Measurements from ENCODE around the gene DMWD.
"Not testable (repeated sequence)": the region's sequence is repeated elsewhere in the genome, so short reads cannot be mapped to it uniquely, and the experiment has no call there.

DMWD gene

DNA sequence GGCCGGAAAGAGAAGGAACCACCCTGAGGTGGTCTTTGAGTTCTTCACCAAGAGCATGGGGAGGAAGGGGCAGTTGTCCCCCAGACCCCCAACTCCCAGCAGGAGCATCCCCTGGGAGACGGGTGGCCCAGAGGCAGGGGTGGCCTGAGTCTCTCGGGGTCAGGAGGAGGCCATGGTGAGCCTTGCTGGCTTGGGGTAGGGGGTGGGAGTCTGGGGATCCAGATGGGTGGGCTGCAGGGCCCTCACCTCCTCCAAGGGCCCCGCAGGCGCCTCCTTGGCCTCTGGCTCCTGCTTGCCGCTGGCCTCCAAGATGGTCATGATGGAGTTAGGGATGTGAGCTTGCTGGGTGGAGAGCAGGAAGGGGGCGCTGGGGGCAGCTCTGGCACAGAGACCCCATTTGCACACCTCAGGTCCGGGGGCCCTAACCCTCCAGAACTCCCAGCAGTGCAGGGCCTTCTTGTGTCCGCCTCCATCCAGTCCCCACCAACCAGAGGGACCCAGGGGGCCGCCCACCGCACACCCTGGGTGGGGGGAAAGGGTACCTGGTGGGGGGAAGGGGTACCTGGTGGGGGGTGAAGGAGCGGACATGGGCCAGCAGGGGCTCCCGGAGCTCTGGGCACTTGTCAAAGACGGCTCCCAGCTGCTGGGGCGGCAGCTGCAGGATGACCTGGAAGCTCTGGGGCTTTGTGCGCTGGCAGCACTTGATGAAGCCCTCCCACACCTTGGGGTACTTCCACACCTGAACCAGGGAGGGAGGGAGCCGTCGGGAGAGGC lies 23.8 kb upstream of the DMWD start:
- FAIRE-seq, result no peak

GRCh38 chr19:45815481-45816216 lies 23.0 kb upstream of the DMWD start:
- no peak for FAIRE-seq

DNA sequence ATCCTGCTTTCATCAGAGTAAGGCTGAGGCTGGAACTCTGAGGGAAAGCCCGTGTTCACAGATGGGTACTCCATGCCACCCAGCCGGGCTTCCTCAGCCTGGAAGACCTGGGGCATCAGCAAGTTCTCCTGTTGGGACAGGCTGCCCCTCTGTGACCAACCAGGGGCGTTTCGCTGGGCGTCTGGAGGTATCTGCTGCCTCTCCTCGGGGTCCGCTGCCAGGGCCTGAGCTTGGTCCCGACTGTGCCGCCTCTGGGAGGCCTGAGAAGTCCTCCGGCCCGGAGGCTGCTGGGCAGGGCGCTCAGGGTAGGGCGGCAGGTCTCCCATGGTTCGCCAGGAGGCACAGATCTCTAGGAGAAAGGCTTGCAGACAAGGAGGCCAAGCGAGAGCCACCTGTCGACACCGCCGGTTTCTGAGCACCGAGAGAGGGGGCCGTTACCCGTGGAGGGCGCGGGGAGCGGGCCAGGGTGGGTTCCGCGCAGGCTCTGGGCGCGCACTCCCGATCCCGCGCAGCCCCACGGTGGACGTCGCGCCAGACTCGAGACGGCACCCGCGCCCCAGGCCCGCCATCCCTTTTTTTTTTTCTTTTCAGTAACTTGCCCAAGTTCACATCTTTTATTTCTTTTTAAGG lies 22.3 kb upstream of the DMWD start, which contains the start of gene RSPH6A:
RSPH6A (minus strand) TSS at position 458 of the 630 bp plus-strand sequence; CDS start at position 326, 132 bp downstream.
- no peak for FAIRE-seq

- FAIRE-seq, result no peak
These were observed 21.6 kb upstream of the DMWD start for GRCh38 chr19:45814166-45814780.

GRCh38 chr19:45812297-45812696 lies 19.7 kb upstream of the DMWD start:
- no peak for FAIRE-seq

- no peak for FAIRE-seq
These were observed 17.1 kb upstream of the DMWD start for GRCh38 chr19:45809643-45810159.

GRCh38 chr19:45805719-45806118 lies 13.1 kb upstream of the DMWD start:
- FAIRE-seq, result no peak

DNA sequence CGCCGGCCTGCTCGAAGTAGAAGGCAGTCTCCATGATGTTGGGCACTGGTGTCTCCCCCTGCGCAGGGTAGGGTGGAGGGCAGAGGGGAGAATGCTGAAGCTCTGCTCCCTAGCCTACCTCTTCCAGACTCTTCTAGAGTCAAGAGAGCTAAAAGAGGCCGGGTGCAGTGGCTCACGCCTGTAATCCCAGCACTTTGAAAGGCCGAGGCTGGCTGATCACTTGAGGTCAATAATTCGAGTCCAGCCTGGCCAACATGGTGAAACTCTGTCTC lies 12.2 kb upstream of the DMWD start:
- no peak for FAIRE-seq

DNA sequence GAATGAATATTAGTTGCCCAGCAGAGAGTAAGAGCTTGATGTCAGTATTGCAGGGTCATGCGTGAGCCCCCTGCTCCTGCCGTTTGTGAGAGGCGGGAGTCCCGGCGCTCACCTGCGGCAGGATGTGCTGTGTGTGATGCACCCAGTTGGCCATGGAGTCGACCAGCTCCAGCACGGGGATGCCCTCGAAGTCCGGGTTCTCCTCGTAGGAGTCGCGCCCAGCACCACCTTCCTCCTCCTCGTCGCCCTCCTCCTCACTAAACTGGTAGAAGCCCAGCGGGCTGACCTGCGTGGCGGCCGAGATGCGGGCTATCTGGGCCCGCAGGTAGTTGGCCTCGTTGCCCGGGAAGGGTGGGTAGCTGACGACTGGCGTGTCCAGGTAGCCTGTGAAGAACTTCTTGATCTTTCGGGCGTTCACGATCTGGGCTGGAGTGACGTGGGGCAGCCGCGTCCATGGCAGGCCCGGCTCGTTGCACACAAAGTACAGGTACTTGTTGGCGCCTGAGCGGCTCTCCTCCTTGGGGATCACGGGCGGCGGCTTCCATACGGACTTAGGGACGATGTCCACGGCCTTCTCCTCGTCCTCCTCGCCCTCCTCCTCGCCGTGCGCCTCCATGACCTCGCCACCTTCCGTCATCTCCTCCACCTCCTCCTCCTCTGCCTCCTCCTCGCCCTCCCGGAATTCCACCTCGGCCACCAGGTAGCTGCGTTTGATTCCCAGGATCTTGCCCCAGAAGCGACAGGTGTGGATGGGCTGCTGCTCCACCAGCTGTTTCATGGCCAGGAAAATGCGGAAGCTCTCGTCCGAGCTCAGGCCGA lies 11.7 kb upstream of the DMWD start:
- no peak for FAIRE-seq

GRCh38 chr19:45801603-45802175 lies 9.0 kb upstream of the DMWD start:
- FAIRE-seq, result no peak

DNA sequence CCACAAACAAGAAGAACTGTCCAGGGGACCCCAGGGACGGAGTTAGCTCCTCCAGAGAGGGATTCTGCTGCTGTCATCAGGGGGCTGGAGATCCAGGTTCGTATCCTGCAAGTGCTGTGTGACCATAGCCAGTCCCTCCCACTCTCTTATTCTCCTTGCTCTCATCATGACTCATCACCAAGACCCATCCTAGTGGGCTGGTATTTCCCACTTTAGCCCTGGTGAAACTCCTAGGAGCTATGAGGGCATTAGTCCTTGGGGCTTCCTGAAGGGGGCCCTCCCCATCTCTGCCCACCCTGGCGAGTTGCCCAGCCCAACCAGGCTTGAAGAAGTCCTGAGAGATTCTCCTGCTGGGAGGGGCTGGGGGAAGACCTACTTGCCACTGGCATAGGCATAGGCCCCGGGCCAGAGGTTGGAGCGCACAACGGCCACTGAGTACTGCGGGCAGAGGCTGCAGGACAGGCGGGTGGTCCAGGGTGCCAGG lies 7.5 kb upstream of the DMWD start:
- no peak for FAIRE-seq

GRCh38 chr19:45799541-45799940 lies 6.9 kb upstream of the DMWD start:
- FAIRE-seq, result not testable (repeated sequence)

- FAIRE-seq, result peak; percentile 61
These were observed 6.4 kb upstream of the DMWD start for GRCh38 chr19:45798995-45799517.

DNA sequence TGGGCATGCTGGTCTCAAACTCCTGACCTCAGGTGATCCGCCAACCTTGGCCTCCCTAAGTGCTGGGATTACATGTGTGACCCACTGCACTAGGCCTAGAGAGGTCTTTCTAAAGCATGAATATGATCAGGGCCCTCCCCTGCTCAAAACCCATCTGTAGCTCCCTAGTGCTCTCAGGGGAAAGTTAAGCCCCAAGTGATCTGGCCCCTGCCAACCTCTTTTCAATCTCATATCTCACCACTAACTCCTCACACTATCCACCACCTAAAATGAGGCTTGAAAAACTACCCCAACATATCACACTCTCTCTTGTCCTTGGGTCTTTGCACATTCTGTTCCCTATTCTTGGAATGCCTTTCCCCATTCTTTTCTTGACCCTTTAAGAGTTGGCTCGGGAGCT lies 2.0 kb upstream of the DMWD start:
- FAIRE-seq, result no peak

DNA sequence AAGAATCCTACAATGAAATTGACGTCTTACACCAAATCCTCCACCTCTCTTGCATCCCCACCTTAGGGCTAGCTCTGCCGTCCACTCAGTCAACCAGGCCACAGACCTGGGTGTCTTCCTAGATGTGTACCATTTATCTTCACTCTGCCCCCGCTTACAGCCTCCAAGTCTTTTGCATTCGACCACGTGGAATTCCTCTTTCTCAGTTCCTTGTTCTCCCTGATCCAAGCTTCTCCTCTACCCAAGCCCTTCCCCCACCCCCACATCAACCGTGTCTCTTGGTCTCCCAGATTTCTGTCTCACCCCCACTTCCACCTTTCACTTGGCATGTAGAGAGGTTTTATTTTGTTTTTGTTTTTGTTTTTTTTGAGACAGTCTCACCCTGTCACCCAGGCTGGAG lies 1.2 kb upstream of the DMWD start:
- no peak for FAIRE-seq

GRCh38 chr19:45793178-45793564 lies 526 bp upstream of the DMWD start:
- FAIRE-seq, result no peak

DNA sequence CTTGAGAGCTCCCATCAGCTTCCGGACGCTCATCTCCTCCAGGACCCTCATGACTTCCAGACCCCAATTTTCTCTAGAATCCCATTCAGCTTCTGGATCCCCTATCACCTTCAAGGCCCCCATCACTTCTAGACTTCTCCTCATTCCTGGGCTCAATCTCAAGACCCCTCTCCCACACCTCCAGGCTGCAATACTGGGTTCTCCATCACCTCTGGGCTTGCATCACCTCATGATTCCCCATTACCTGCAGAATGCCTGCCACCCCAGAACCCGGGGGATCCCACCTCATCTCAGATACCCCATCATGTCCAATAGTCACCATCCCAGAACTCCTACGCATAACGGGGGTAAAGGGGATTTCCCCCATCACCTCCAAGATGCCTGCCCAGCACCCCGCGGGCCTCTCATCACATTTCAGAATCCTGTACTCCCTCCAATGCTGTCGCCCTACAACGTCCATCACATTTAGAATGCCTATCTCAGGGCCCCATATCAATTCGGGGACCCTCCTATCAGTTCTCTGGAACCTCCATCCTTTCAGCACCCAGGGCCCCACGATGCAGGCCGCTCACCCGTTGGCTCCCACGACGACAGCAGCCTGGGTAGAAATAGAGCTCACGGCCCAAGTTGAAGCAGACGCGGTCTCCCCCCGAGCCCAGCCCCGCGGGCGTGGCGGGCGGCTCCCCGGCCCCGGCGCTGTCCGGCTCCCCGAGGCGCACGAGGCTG lies 738 bp downstream of the DMWD start:
- no peak for FAIRE-seq

DNA sequence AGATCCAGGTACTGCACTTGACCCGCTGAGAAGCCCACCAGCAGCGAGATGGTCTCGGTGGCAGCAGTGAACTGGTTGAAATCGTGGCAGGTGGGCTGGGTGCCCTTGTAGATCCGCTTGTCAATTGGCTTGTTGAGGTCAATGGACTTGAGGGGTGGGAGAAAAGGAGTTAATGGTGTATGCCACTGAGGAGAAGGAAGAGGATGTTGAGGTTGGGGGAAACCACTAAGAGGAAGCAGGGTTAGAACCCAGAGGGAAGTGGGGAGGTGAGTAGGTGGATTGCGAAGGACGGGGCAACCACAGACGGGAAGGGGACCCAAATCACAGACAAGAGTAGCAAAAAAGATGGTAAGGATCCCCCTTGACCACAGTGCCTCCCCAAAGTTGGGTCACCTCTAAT lies 1.7 kb downstream of the DMWD start:
- FAIRE-seq, result no peak

DNA sequence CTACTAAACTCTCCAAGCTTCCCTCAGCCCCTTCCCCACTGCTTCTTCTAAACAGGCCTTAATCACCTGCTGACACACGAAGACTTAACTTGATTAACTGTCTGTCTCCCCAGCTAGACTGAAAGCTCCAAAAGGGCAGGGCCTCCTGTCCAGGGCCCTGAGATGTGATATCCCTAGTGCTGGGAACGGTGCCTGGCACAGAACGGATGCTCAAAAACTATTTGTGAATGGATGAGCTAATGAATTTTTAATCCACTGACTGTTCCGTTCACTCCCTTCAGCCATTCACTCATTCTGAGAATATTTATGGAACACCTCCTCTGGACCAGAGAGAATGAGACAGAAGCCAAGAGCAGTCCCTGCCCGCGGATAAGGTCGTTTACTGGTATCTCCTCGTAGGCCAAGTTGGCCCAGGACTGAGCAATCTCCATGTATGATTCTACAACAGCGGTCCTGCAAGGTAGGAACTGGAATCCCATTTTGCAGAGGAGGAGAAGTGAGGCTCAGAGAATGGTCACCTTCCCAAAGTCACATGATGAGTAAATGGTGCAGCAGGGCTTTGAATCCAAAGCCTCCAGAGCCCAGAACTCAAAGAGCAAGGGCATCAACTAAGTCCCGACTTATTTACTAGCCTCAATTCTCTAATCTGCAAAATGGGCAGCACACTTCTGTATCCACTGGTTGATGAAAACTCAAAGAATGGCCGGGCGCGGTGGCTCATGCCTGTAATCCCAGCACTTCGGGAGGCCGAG lies 3.4 kb downstream of the DMWD start:
- FAIRE-seq, result no peak

GRCh38 chr19:45786533-45786894 lies 6.1 kb downstream of the DMWD start:
- no peak for FAIRE-seq

Measured in TTC549 (cell line).